GM19351 (cell line): ENCODE results near the gene HYAL1.

Source experiments
- ATAC-seq: cut with Tn5 transposase; IDR thresholded peaks from one replicate; pipeline ENCODE4 v1.9.1; 2021; ENCODE audit warnings: mild to moderate bottlenecking, moderate library complexity; ENCODE audit not compliant: unreplicated experiment

HYAL1 gene

GRCh38 chr3:50303013-50303815 lies at the start of gene HYAL1:
TSS of gene HYAL1 (minus strand) at chr3:50303574. CDS start at chr3:50302956, 618 bp downstream.
- no peak for ATAC-seq

- no peak for ATAC-seq
Observed at GRCh38 chr3:50352781-50353180, 49.4 kb upstream of the HYAL1 start.

- ATAC-seq: no peak
Observed at GRCh38 chr3:50351323-50351697, 47.9 kb upstream of the HYAL1 start.

DNA sequence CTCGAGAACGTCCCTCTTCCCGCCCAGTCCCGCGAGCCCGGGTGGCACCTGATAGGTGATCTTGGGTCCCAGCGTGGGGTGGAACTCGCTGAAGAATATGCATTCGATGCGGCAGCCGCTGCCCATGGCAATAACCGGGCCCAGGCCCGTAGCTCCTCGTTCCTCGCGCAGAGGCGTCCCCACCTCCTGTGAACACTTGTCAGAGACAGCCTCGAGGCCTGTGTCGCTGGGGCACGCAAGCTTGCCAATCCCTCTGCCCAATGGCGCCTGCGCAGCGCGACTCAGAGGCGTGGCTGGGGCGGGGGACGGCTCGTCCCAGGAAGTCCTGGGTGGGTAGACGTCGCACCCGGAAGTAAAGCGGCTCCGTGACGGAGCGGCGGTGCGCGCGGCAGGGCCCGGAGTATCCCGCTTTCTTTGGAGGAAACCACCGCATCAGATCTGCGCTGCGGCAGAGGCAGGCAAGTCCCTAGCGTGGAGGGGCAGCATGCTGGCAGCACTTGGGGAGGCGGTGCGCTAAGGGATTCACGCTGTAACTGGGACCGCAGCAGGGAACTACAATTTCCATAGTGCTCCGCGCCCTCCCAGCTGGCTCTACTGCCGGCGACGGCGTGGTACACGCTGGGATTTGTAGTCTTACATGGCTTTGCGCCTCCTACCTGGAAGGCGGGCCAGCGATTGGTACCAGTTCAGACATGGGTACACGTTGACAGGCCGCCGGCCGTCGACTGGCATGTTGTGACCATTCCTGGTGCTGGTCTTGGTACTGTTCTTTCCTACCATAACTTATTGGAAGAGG lies 47.4 kb upstream of the HYAL1 start, which contains the start of the genes CYB561D2 and NPRL2:
Gene CYB561D2 (plus strand): TSS at position 336 of the 796 bp plus-strand sequence. CDS start 572 bp downstream, outside the sequence.
Gene NPRL2 (minus strand): TSS at position 249 of the 796 bp plus-strand sequence. CDS start 123 bp downstream, at position 126.
- ATAC-seq: peak; percentile 83

DNA sequence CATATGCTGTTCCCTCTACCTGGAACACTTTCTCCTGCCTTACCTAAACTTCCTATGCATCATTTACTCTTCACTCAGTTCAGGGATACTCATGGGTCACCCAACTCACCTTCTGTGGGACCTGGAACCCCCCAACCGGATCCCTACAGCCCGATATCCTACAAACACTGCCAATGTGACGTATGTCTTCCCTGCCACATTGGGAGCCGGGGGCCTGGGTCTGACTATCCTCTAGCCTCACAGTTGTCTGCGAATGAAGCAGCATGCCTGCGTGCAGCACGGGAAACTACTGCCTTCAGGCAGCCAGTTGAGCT lies 46.8 kb upstream of the HYAL1 start:
- no peak for ATAC-seq

DNA sequence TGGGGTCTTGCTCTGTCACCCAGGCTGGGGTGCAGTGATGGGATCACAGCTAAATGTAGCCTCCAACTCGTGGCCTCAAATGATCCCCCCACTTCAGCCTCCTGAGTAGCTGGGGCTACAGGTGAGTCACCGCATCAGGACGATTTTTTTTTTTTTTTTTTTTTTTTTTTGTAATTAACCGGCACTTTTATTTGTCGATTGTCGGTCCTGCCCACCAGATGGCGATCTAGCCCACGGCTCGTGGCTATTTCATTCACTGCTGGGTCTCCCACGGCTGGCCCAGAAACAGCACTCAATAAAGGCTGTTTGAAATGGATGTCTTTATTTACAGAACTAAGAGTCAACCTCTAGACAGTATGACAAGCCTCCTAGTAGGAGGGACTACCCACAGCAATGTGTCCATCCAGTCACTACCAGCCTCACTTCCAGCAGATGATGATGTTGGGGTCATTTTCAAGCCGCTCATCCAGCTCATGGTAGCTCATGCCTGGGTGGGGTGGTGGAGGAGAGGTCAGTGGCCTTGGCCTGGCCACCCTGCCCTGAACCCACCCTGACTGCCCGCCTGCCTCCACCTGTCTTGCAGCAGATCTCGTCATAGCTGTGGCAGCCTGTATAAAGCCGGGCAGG lies 43.9 kb upstream of the HYAL1 start:
- no peak for ATAC-seq

DNA sequence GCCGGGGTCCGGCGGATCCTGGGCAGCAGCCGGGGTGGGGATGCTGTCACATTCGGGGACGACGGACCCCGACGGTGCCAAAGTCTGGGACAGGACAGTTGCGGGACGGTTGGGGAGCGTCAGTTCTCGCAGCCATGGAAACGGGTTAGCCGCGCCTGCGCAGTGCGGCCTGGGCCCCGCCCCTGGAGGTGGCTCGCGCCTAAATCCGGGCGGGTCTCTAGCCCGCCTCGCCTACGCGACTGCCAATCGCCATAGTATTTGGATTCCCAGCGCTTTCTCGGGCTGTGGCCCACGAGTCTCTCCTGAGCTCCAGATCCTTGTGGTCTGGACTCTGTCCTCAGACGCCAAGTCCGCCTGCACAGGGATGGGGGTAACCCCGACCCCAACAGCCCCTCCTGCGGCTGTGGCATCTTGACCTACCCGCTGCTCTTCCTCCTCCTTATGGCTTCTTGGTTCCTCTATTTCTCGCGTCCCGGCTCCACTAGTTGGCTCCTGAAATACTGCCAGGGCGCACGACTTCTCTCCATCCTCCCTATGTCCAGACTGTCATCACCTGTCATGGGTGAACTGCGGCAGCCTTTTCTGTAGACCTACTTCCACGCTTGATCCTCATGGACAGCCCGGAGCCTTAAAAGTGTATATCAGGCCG lies 42.3 kb upstream of the HYAL1 start, which contains the start of gene ZMYND10:
Gene ZMYND10 (minus strand): TSS at position 147 of the 649 bp plus-strand sequence. CDS start 153 bp downstream, outside the sequence.
- no peak for ATAC-seq

DNA sequence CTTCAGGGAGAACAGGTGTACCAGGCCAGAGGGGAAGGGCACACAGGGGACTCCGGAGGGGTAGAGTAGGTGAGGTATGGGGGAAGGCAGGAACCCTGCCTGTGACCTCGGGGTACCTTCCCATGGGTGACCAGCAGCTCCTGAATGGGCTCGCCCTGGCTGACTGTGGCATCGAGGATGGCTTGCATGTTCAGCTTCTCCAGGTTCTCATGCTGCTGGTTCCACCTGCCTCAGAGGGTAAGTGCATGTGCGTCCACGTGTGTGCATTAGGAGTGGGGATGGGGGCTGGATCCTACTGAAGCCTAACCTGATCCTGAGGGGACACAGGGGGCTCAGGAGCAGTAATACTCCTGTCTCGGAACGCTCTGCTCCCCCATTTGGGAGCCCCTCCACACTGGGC lies 41.6 kb upstream of the HYAL1 start:
- ATAC-seq: no peak

GRCh38 chr3:50342813-50343633 lies 39.6 kb upstream of the HYAL1 start:
- no peak for ATAC-seq

DNA sequence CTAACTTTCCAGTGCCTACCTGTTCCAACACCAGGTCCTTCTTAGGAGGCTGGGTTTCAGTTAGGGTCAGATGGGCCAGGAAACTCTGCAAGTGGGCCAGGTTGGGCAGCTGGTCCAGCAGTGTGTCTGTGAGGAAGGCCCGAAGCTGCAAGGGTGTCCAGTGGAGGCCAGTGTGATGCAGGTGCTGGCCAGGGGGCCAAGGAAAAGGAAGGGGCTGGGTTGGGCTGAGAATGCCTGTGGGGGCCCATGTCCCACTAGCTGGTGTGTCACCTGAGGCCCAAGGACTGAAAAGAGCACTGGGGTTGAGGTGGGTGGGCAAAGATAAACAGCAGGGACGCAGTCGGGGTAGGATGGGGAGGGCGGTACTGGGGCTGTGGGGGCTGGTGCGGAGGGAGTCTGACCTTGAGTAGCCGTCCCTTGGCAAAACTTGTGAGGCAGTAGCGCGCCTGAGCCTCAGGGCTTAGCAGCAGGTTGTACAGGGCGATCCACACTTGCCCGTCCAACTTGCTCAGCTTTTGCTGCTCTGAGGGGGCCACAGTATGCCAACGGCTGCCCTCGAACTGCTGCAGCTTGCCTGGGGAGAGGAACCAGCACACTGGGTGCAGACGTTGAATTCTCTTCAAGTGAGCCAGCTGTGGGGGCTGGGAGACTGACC lies 38.7 kb upstream of the HYAL1 start:
- no peak for ATAC-seq

- no peak for ATAC-seq
Observed at GRCh38 chr3:50341537-50341936, 38.2 kb upstream of the HYAL1 start.

DNA sequence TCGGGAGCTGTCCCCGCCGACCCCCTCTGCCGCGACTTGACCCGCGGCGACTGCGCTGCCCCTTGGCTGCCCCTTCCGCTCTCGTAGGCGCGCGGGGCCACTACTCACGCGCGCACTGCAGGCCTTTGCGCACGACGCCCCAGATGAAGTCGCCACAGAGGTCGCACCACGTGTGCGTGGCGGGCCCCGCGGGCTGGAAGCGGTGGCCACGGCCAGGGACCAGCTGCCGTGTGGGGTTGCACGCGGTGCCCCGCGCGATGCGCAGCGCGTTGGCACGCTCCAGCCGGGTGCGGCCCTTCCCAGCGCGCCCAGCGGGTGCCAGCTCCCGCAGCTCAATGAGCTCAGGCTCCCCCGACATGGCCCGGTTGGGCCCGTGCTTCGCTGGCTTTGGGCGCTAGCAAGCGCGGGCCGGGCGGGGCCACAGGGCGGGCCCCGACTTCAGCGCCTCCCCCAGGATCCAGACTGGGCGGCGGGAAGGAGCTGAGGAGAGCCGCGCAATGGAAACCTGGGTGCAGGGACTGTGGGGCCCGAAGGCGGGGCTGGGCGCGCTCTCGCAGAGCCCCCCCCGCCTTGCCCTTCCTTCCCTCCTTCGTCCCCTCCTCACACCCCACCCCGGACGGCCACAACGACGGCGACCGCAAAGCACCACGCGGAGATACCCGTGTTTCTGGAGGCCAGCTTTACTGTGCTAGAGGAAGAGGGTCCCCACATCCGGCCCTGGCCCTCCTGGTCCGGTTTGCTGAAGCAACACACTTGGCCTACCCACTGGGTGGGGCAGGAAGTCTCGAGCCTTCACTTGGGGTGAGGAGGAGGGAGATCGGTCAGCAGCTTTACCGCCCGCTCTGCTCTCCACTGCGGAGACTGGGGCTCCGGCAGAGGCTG lies 37.3 kb upstream of the HYAL1 start, which contains the start of gene RASSF1:
Gene RASSF1 (minus strand): TSS at position 389 of the 882 bp plus-strand sequence. CDS start 31 bp downstream, at position 358.
- ATAC-seq: peak; percentile 29

DNA sequence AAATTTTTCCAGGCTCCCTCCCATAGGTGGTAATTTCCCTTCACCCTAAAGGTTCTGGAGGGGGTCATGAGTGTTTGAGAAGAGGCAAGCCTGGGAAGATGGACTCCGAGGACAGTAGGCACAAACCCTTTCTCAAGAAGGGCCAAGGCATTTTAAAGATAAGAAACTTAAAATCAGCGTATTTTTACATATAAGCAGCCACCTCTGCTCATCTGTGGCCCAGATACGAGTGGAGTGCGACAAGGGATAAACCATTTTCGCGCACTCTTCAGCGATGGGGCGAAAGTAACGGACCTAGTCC lies 36.7 kb upstream of the HYAL1 start:
- ATAC-seq: no peak

- ATAC-seq: no peak
Observed at GRCh38 chr3:50339485-50340146, 36.2 kb upstream of the HYAL1 start.

DNA sequence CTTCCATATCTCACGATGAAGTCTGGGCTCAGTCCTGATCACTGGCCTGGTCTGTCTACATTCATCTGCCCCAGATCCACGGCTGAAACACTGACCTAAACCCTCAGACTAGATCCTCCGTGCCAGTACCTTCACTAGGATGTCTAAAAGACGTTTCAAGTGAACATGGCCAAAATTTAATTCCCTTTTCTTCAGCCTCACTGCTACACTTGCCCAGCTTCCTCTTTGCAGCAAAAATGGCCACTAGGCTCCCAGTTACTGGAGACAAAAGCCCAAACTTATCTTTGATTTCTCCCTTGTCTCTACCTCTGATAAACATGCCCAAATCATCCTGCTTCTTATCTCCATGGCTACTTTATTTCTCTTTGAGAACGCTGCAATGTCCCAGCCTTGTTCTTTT lies 35.6 kb upstream of the HYAL1 start:
- ATAC-seq: no peak

DNA sequence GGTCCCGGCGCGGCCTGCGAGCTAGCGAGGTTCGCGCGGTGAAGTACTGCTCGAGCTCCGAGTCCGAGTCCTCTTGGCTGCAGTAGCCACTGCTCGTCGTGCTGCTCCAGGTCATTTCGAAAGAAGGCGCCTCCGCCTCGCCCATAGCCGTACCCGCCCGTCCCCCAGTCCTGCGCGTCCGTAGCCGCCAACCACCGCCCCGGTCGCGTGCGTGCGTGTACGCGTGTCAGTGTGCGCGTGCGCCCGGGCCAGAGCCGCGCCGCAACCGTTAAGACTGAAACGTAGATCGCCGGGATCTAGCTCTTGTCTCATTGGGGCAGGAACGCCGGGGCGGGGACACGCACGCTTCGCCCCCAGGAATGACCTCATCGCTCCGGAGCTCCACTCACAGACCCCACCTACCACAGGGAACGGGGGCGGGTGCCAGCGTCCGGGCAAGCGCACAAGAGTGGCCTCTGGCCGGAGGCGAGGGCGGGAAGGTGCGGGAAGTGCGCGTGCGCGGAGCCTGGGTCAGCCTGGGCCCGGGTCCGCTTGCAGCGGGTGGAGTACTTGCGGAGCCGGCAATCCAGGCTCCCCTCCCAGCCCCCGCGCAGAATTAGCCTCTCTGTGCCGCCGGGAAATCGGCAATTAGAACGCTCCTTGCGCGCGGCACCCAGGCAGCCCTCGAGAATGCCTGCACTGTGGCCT lies 33.9 kb upstream of the HYAL1 start:
- ATAC-seq: peak; percentile 61

DNA sequence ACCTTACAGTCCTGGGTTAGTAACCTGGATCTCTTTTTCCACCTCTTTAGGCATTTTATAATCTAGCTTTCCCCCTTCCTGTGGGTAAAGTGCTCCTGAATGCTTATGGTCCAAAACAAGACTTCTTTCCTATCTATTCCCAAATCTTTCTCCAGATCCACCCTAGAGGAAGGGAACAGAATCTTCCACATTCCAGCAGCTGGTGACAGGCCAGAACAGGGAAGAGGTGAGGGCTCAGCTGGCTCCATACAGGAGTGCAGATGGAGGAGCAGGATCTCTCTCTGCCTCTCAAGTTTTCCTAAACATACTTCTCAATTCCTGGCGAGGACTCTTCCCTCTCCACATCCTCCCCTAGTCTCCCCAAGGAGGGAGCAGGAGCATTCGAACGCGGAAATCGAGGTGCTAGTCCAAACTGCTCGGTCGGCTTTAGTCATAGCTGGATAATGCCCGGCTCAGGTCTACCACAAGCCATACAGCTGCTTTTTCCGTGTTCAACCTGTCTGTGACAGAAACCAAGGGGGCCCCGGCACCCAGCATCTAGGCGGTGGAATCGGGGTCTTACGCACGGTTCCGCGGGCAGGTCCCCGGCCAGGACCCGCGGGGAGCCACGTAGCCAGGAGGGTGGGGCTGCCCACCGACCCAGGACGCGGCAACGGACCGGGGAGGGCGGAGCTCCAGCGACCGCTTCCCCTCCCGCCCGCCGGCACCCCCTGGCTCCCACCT lies 33.2 kb upstream of the HYAL1 start:
- ATAC-seq: peak; percentile 1
